HUDEP-2 (cell line): Measurements from ENCODE around the gene GAL3ST2.

Source experiments
- DNase-seq, 76 experiments: peaks; one replicate each; lab custom pipeline; 2025; ENCODE audit not compliant: unreplicated experiment in 76 of 76; lab: John Stamatoyannopoulos, UW

GAL3ST2 gene

GRCh38 chr2:241842620-241843211 lies 66.1 kb downstream of the GAL3ST2 start:
- peak in 1 of 76 experiments; percentile 5 for DNase-seq

- DNase-seq = no peak
These were observed 66.9 kb downstream of the GAL3ST2 start for GRCh38 chr2:241843321-241844065.

GRCh38 chr2:241844066-241844728 lies 67.6 kb downstream of the GAL3ST2 start:
- peak in 68 of 76 experiments; percentile 4 to 88 (median 61) for DNase-seq

- no peak for DNase-seq
These were observed 68.4 kb downstream of the GAL3ST2 start for GRCh38 chr2:241844831-241845578.

GRCh38 chr2:241846406-241846805 lies 69.8 kb downstream of the GAL3ST2 start:
- no peak for DNase-seq

- DNase-seq = no peak
These were observed 72.4 kb downstream of the GAL3ST2 start for GRCh38 chr2:241848761-241849615.

GRCh38 chr2:241849616-241850543 lies 73.3 kb downstream of the GAL3ST2 start:
- DNase-seq = no peak

- DNase-seq = no peak
These were observed 74.1 kb downstream of the GAL3ST2 start for GRCh38 chr2:241850544-241851324.

- DNase-seq = no peak
These were observed 74.9 kb downstream of the GAL3ST2 start for GRCh38 chr2:241851325-241852115.

- no peak for DNase-seq
These were observed 75.7 kb downstream of the GAL3ST2 start for GRCh38 chr2:241852116-241852980.

- DNase-seq = no peak
These were observed 76.5 kb downstream of the GAL3ST2 start for GRCh38 chr2:241852981-241853631.
